B cell (primary cell): ENCODE results near the gene VWA1.

Experiments
- CTCF ChIP-seq: fragments of 200-600 bp; IDR thresholded peaks from one replicate; pipeline ENCODE4 v1.8.0; 2022; ENCODE audit warnings: antibody characterized with exemption, mild to moderate bottlenecking
- EZH2 ChIP-seq: IDR thresholded peaks from 2 replicates; pipeline ENCODE4 v1.6.1; 2012; ENCODE audit warnings: borderline replicate concordance, low read depth, mild to moderate bottlenecking, moderate library complexity, low read length; ENCODE audit not compliant: insufficient read depth, poor library complexity, severe bottlenecking

- TF ChIP-seq CTCF (no peak), EZH2 (no peak)
These were observed 16.1 kb upstream of the VWA1 start for GRCh38 chr1:1419363-1419812.
